OCI-LY3 (cell line): Measurements from ENCODE around the gene BAIAP3.

Experiments used
- H2AFZ ChIP-seq: fragments of 200-600, 300-600 bp; shearing (Covaris generic); 2 replicates; pipeline ENCODE4 v1.6.0; 2014; ENCODE audit warnings: antibody characterized with exemption, low read depth, low read length
- H3K27ac ChIP-seq: fragments of 200-600, 300-600 bp; sonication (generic); 2 replicates; pipeline ENCODE4 v1.5.1; 2014; ENCODE audit warnings: mild to moderate bottlenecking, low read length, moderate library complexity, mixed read lengths
- H3K27me3 ChIP-seq: fragments of 200-600, 300-600 bp; sonication (generic); 2 replicates; pipeline ENCODE4 v1.6.1; 2014; ENCODE audit warnings: low read depth, low read length, mixed read lengths
- H3K36me3 ChIP-seq: fragments of 200-600, 300-600 bp; sonication (generic); replicated peaks from 2 replicates; pipeline ENCODE3; 2014; ENCODE audit warnings: low read depth, low read length, mixed read lengths
- H3K4me1 ChIP-seq: fragments of 300-600, 200-600 bp; sonication (generic); 2 replicates; pipeline ENCODE4 v1.6.1; 2014; ENCODE audit warnings: low read length, mixed read lengths
- H3K4me2 ChIP-seq: fragments of 200-600, 300-600 bp; sonication (generic); 2 replicates; pipeline ENCODE4 v1.6.1; 2014; ENCODE audit warnings: low read length, mixed read lengths
- H3K4me3 ChIP-seq: fragments of 300-600, 200-600 bp; sonication (generic); 2 replicates; pipeline ENCODE4 v1.5.1; 2014; ENCODE audit warnings: antibody characterized with exemption, mild to moderate bottlenecking, low read length, moderate library complexity
- H3K79me2 ChIP-seq: fragments of 300-600, 200-600 bp; shearing (Covaris generic); 2 replicates; pipeline ENCODE4 v1.6.1; 2014; ENCODE audit warnings: mild to moderate bottlenecking, low read length, mixed read lengths
- H3K9ac ChIP-seq: fragments of 300-600, 200-600 bp; shearing (Covaris generic); 2 replicates; pipeline ENCODE4 v1.6.0; 2014; ENCODE audit warnings: mild to moderate bottlenecking, low read length, moderate library complexity
- H3K9me3 ChIP-seq: fragments of 200-600, 300-600 bp; shearing (Covaris generic); 2 replicates; pipeline ENCODE4 v1.6.1; 2014; ENCODE audit warnings: low read length, mixed read lengths; ENCODE audit not compliant: insufficient read depth
- H4K20me1 ChIP-seq: fragments of 200-600, 300-600 bp; sonication (generic); 2 replicates; pipeline ENCODE4 v1.6.1; 2016; ENCODE audit warnings: low read length, mixed read lengths; ENCODE audit not compliant: insufficient read depth
- EZH2phosphoT487 ChIP-seq: fragments of 200-600 bp; shearing (Covaris generic); IDR thresholded peaks from 2 replicates; pipeline ENCODE4 v1.6.1; 2018; ENCODE audit warnings: antibody characterized with exemption, mixed run types, low read depth
- TF ChIP-seq, protein P1 (sequence below): fragments of 200-600, 300-600 bp; sonication (generic); IDR thresholded peaks from 2 replicates; pipeline ENCODE4 v1.5.1; 2014; ENCODE audit warnings: antibody characterized with exemption, low read length, low read depth

BAIAP3 gene

DNA sequence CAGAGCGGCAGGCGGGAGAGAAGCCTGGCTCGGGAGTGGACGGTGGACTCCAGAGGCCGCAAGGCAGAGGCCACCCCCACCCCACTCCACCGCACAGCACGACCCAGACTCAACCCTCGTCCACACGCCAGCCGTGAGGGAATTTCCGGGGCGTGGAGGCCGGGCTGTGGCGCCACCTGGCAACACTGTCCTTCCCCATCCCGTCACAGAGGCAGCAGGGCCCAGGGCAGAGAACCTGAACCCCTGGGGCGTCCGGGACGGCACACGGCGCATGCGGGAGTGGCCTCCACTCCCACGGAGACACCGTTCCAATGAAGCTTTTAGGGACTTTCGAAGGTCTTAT, 41.8 kb downstream of the BAIAP3 start:
- H3K9ac ChIP-seq = no peak overlapping the region
- H3K27ac ChIP-seq = no peak overlapping the region
- H3K4me1 ChIP-seq = peaks cover 17% of the 10 kb centered on the region
- peaks cover 17% of the 10 kb centered on the region for H3K36me3 ChIP-seq
- no peak overlapping the region for H2AFZ ChIP-seq
- peaks cover 59% of the 10 kb centered on the region for H3K79me2 ChIP-seq
- TF ChIP-seq, protein P1, sequence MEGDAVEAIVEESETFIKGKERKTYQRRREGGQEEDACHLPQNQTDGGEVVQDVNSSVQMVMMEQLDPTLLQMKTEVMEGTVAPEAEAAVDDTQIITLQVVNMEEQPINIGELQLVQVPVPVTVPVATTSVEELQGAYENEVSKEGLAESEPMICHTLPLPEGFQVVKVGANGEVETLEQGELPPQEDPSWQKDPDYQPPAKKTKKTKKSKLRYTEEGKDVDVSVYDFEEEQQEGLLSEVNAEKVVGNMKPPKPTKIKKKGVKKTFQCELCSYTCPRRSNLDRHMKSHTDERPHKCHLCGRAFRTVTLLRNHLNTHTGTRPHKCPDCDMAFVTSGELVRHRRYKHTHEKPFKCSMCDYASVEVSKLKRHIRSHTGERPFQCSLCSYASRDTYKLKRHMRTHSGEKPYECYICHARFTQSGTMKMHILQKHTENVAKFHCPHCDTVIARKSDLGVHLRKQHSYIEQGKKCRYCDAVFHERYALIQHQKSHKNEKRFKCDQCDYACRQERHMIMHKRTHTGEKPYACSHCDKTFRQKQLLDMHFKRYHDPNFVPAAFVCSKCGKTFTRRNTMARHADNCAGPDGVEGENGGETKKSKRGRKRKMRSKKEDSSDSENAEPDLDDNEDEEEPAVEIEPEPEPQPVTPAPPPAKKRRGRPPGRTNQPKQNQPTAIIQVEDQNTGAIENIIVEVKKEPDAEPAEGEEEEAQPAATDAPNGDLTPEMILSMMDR = no peak
- no peak for TF ChIP-seq EZH2phosphoT487
- no peak overlapping the region for H3K4me3 ChIP-seq
- H4K20me1 ChIP-seq = peaks cover 19% of the 10 kb centered on the region
- no peak overlapping the region for H3K4me2 ChIP-seq
- H3K9me3 ChIP-seq = no peaks in the 10 kb centered on the region
- H3K27me3 ChIP-seq = no peaks in the 10 kb centered on the region

DNA sequence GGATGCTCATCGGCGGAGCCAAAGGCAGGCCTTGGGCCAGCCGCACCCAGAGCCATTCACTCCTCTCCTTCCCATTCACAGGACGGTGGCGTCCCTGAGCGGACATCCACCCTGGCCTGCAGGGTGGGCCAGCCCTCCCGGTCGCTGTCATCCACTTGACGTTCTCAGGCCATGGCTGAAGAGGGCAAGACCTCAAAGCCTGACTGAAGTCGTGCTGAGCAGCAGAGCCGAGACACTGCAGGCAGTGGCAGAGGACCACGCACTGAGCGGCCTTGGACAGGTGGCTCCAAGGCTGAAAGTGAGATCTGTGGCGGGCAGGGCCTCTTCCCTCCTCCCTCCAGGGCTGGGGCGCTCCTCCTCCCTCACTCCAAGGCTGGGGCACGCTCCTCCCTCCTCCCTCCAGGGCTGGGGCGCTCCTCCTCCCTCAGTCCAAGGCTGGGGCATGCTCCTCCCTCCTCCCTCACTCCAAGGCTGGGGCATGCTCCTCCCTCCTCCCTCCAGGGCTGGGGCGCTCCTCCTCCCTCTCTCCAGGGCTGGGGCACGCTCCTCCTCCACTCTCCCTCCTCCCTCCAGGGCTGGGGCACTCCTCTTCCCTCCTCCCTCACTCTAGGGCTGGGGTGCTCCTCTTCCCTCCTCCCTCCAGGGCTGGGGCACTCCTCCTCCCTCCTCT, 42.4 kb downstream of the BAIAP3 start:
- Histone ChIP-seq H3K36me3 (peaks cover 17% of the 10 kb centered on the region), H3K79me2 (peaks cover 59% of the 10 kb centered on the region), H3K4me1 (peaks cover 17% of the 10 kb centered on the region), H3K4me2 (no peak overlapping the region), H3K9me3 (no peaks in the 10 kb centered on the region), H3K4me3 (no peak overlapping the region), H2AFZ (no peak overlapping the region), H3K27ac (no peak overlapping the region), H3K9ac (no peak overlapping the region), H4K20me1 (peaks cover 19% of the 10 kb centered on the region), H3K27me3 (no peaks in the 10 kb centered on the region)
- no peak for TF ChIP-seq EZH2phosphoT487
- TF ChIP-seq, protein P1 = no peak

DNA sequence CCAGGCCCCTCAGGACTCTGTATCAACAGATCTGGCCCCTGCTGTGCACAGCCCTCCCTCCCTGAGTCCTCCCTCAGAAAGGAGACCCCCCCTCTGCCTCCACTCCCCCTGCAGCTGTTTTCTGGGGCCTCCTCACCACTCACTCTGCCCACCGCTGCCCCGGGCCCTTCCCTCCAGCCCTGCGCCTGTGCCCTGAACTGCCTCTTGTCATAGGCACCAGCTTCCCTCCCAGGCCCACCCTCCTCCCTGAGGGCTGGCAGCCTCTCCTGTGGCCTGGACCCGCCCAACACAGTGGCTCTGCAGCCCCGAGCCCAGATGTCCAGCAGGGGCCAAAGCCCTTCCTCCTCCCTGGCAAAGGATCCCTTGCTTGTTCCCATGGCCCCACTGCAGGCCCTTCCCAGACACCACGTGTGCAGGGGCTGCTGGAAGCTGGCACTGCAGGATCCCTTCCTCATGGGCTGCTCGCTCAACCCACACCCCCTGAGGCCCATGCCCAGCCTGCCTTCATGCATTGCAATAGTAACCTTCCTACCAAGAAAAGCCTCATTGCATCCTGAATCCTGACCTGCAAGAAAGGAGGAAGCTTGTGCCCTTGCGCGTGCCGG, 44.1 kb downstream of the BAIAP3 start:
- Histone ChIP-seq H4K20me1 (peaks cover 19% of the 10 kb centered on the region), H3K4me3 (peak overlapping the region; percentile 83; the same call in 1 of the 2 replicates), H3K9ac (no peak overlapping the region)

More for the DNA sequence above, 44.1 kb downstream of the BAIAP3 start:
- no peak overlapping the region for H2AFZ ChIP-seq
- peak overlapping the region; percentile 93; the same call in 1 of the 2 replicates for H3K4me2 ChIP-seq
- peaks cover 17% of the 10 kb centered on the region for H3K4me1 ChIP-seq
- TF ChIP-seq, protein P1 = no peak
- TF ChIP-seq EZH2phosphoT487 = no peak
- no peak overlapping the region for H3K27ac ChIP-seq
- peaks cover 56% of the 10 kb centered on the region for H3K79me2 ChIP-seq
- no peaks in the 10 kb centered on the region for H3K27me3 ChIP-seq
- H3K9me3 ChIP-seq = no peaks in the 10 kb centered on the region
- peaks cover 14% of the 10 kb centered on the region for H3K36me3 ChIP-seq
